H4 (cell line): ENCODE data around the gene WDR88. TPM values are rescaled to one million over a fixed set of nuclear protein-coding genes. Genes with fewer than 3 reads are reported as not detected.
"Not testable (repeated sequence)": the region's sequence is repeated elsewhere in the genome, so short reads cannot be mapped to it uniquely, and the experiment has no call there.

Experiments
- DNase-seq: peaks from one replicate; pipeline ENCODE4 v3.0.0-alpha.2; 2015; ENCODE audit warnings: low spot score
- total RNA-seq: library from RNA; depleted of rRNA; stranded (reverse); fragments of >200 nt; shearing (Covaris generic); gene quantifications from 2 replicates; pipeline ENCODE4 v1.2.3, GENCODE V29; 2014; rRNA removed

The WDR88 gene
- total RNA-seq, 1 experiment from 2014 or later = not detected

DNA sequence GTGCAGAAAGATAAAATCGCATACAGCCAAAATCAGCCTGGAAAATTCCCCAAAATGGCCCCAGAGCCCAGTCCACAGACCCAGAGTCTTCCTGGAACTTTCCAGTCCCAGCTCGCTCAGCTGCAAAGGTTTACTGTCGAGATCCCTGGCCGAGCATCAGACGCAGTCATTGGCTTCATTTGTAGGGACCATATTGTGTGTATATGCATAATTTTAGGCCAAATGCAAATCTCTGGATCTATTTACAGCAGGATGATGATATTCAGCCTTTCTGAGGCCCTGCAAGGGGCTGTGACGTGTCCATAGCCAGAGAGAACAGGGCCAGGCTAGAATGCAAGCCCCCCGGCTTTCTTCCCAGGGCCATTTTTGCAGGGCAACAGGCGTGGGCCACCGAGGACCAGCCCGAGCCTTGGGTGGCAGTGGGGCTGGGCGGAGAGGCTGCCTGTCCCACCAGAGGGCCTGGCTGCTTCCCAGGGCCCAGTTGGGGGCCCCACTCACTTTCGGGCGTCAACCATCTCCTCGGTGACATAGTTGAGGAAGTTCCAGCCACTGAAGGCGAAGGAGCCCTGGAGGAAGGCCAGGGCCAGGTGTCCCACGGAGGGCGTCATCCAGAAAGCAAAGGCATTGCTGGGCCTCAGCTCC is 80.0 kb downstream of the WDR88 start:
- no peak for DNase-seq

DNA sequence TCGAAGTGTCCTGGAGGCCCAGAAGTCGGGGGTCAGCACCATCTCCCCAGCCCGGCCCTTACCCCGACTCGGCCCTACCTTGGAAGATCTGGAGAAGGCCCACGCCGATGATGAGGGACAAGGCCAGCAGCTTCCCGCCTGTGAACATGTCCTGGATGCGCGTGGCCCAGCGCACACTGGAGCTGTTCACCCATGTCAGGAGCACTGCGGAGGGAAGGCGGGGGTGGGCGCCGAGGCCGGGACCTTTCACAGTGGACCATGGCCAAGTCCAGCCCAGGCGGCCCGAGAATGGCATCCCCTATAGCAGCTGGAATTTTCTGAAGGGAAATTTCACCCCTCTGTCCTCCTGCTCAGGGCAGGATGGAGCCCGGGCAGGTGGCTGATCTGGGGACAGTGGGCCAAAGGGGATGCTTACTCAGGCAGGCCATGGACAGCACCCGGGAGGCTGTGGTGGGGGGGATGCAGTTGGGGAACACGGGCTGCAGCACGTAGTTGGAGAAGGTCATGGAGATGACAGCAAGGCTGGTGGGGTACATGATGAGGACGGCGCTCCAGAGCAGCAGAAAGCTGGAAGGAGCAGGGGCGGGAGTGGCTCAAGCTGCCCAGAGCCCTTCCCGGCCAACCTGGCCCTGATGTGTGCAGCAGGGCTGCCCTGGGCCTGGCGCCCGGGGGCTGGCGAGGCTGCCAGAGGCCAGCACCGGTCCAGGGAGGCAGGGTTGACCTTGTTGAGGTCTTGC is 80.7 kb downstream of the WDR88 start:
- DNase-seq = no peak

DNA sequence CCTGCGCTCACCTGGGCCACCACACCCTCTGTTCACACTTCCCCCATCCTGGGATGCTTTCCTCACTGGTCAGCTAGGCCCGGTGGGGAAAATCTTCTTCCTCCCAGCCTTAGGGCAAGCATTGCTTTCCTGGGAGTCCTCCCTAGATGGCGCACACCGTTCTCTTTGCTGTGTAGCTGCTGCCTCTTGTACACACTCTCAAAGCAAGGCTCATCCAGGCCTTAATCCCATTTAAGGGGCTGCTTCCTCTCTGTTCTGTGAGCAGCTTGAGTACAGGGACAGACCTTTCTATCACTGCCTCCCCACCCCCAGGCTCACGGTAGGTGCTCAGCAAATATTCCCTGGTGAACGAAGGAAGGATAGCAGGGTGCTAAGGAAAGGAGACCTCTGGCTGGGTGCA is 82.7 kb downstream of the WDR88 start:
- DNase-seq = no peak

- DNase-seq = no peak
Measured at GRCh38 chr19:33215438-33216197, 83.7 kb downstream of the WDR88 start.

GRCh38 chr19:33216198-33216830 is 84.4 kb downstream of the WDR88 start:
- no peak for DNase-seq

GRCh38 chr19:33217881-33218280 is 86.0 kb downstream of the WDR88 start:
- DNase-seq = no peak

- no peak for DNase-seq
Measured at GRCh38 chr19:33219261-33219815, 87.4 kb downstream of the WDR88 start.

GRCh38 chr19:33220115-33220514 is 88.2 kb downstream of the WDR88 start:
- no peak for DNase-seq

DNA sequence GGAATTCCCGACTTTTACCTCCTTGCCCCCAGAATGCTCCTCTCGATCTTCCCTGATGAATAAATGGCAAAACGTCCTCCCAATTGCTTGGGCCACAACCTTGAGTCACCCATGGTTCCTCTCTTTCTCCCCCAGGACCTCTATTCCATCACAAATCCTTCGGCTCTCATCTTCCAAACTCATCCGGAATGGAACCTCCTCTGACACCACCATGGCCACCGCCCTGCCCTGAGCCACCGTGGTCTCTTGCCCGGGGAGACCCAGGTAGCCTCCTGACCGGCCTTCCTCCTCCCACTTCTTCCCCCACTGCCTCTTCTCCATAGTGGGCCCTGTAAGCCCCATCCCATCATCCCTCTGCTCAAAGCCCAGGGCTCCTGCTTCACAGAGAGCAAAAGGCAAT is 88.8 kb downstream of the WDR88 start:
- no peak for DNase-seq

DNA sequence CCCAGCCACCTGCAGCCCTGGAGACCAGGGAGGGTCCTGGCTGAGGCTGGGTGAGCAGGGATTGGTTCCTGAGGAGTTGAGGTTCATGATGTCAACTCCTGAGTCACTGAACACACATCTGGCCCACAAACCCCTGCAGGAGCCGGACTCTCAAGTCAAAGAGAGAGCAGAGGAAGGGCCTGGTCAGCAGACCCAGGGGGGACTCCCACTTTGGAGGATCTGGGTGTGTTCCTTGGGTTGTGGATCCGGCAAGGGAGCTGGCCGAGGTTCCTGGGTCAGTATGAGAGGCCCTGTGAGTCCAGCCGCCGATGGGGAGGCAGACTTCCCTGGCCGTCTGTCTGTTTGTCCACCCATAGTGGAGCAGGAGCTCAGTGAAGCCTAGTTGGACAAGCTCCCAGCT is 89.7 kb downstream of the WDR88 start:
- DNase-seq = no peak

- DNase-seq = not testable (repeated sequence)
Measured at GRCh38 chr19:33222255-33222654, 90.3 kb downstream of the WDR88 start.

GRCh38 chr19:33224694-33225457 is 93.0 kb downstream of the WDR88 start:
- no peak for DNase-seq

Other genes starting within 250 kb of the WDR88 start
- gene CEP89, start 160.2 kb upstream of the WDR88 start, total RNA-seq = 10.9 and 19.1 TPM in 2 replicates
- gene FAAP24, start 159.9 kb upstream of the WDR88 start, total RNA-seq = 9.8 and 12.5 TPM in 2 replicates
- gene RHPN2, start 67.2 kb upstream of the WDR88 start, total RNA-seq = 8.0 and 14.6 TPM in 2 replicates
- gene GPATCH1, start 50.9 kb upstream of the WDR88 start, total RNA-seq = 6.6 and 7.5 TPM in 2 replicates
- gene LRP3, start 62.2 kb downstream of the WDR88 start, total RNA-seq = 11.7 and 17.0 TPM in 2 replicates
- gene SLC7A10, start 93.7 kb downstream of the WDR88 start, total RNA-seq = not detected in 2 replicates
- gene CEBPA, start 170.4 kb downstream of the WDR88 start, total RNA-seq = 2.7 and 4.3 TPM in 2 replicates
- gene CEBPG, start 241.6 kb downstream of the WDR88 start, total RNA-seq = 36.4 and 38.3 TPM in 2 replicates